DMS53 treated with DMSO at 0.1 percent for 48 hours (cell line): ENCODE measurements around the gene COX5A.

Experiments used
- DNase-seq: peaks from one replicate; lab custom pipeline; 2025; ENCODE audit not compliant: unreplicated experiment; lab: John Stamatoyannopoulos, UW

COX5A gene

DNA sequence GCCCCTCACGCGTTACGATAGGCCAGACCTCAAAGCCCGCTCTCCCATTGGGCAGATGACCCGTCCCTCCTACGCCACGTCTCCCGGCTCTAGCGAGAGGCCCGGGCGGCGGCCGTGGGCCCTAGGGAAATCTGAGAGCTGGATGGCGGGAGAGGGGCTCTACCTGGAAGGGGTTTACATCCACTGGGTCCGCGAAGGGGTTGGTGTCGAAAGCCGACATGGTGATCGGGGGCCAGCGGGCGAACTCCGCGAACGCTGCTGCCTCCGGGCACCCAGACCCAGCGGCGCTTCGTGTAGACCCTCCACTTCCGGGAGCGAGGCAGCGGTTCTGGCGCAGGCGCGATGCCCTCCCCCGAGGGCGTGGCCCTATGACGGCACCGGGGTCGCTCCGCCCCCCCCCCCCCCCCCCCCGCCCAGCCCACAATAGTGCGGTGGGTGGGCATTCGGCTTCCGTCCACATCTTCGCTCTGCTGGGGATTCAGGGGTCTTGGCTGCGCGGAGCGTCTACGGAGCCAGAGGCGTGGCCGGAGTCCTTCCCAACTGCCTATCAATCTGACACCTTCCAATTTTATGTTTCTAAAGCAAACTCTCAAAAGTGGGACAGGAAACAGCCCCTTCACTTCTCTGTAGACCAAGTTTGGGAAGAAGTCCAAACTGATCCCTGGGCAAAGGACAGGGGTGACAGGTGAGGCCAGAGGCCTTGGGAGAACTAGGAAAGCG is 64.7 kb downstream of the COX5A start, which contains the start of gene SCAMP2:
Gene SCAMP2, minus strand, starts transcription at position 330 of the 720 bp plus-strand sequence. Its CDS starts 110 bp downstream, at position 220.
- peak; percentile 82 for DNase-seq

- no peak for DNase-seq
Measured at GRCh38 chr15:74872702-74873035, 65.2 kb downstream of the COX5A start.

GRCh38 chr15:74870436-74871215 is 67.2 kb downstream of the COX5A start:
- no peak for DNase-seq
